ENCODE data around the gene YY1.

The YY1 gene

DNA sequence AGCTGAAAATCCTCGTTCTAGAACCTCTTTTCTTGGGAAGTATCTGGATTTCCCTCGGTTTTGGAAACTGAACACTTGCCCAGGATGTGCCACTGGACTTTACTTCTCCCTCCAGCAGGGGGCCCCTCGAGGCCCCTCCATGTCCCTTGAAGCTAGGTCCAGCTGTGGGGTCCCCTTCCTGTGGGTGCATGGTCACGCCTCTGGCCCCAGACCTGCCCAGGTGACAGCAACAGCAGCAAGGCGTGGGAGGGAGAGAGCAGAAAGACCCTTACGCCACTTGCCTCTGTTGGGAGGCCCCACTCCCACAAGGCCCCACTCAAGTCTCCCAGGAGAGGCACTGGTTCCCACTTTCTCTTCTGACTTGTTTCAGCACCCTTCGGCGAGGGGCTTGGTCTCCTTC is 64.2 kb downstream of the YY1 start:
- DNase-seq (ENCODE audit: low read depth), result peak; percentile 42

GRCh38 chr14:100303925-100304324 is 65.0 kb downstream of the YY1 start:
- DNase-seq (ENCODE audit: low read depth), result no peak
- no peak overlapping the region for H3K4me3 ChIP-seq (ENCODE audit: low read depth, low read length)
- TF ChIP-seq POLR2A (IDR thresholded peaks at IDR 0.05; ENCODE audit: extremely low read depth, insufficient read length) (no peak), CTCF (IDR thresholded peaks at IDR 0.05; ENCODE audit: low read depth, low read length) (no peak), MYC (IDR thresholded peaks at IDR 0.05; ENCODE audit: low read depth, low read length) (no peak)
- TF ChIP-seq, protein P1, sequence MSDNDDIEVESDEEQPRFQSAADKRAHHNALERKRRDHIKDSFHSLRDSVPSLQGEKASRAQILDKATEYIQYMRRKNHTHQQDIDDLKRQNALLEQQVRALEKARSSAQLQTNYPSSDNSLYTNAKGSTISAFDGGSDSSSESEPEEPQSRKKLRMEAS (IDR thresholded peaks at IDR 0.05; ENCODE audit: low read depth, low read length), result no peak

More for the DNA sequence above, 64.2 kb downstream of the YY1 start:
- TF ChIP-seq POLR2A (IDR thresholded peaks at IDR 0.05; ENCODE audit: extremely low read depth, insufficient read length), result no peak
- no peak for TF ChIP-seq MYC (IDR thresholded peaks at IDR 0.05; ENCODE audit: low read depth, low read length)
- TF ChIP-seq, protein P1 (IDR thresholded peaks at IDR 0.05; ENCODE audit: low read depth, low read length), result no peak
- peak; percentile 72 for TF ChIP-seq CTCF (IDR thresholded peaks at IDR 0.05; ENCODE audit: low read depth, low read length)
- H3K4me3 ChIP-seq (ENCODE audit: low read depth, low read length), result no peak overlapping the region

DNA sequence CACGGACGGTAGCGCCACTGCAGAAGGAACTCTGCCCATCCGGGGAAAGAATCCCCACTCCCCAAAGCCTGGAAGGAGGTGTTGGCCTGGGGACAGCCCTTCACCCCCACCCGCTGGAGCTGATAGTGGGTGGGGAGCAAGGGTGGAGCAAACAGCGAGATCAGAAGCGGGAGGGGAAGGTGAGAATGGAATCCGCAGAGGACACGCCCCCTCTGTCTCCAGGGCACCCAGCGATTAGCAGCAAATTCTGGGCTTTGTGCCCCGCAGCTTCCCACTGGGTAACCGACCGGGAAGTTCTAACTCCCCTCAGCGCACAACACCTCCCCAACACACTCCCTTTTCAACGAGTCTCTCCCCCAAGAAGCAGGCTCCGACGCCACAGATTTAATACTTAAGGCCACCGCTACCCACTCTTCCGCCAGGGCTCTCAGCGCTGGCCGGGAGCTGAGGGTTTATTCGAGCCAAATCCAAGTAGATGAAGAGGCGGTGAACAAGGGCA is 65.9 kb downstream of the YY1 start:
- peak overlapping the region; percentile 52 for H3K4me3 ChIP-seq (ENCODE audit: low read depth, low read length)
- TF ChIP-seq MYC (IDR thresholded peaks at IDR 0.05; ENCODE audit: low read depth, low read length) (no peak), POLR2A (IDR thresholded peaks at IDR 0.05; ENCODE audit: extremely low read depth, insufficient read length) (no peak), CTCF (IDR thresholded peaks at IDR 0.05; ENCODE audit: low read depth, low read length) (no peak)
- TF ChIP-seq, protein P1 (IDR thresholded peaks at IDR 0.05; ENCODE audit: low read depth, low read length), result no peak
- DNase-seq (ENCODE audit: low read depth), result peak; percentile 40

- DNase-seq (ENCODE audit: low read depth), result peak; percentile 79
- peak overlapping the region; percentile 52 for H3K4me3 ChIP-seq (ENCODE audit: low read depth, low read length)
- TF ChIP-seq, protein P1 (IDR thresholded peaks at IDR 0.05; ENCODE audit: low read depth, low read length), result no peak
- TF ChIP-seq CTCF (IDR thresholded peaks at IDR 0.05; ENCODE audit: low read depth, low read length), result no peak
- 0 out of 2 replicates have a peak, but pooled peaks have one; percentile 12 for TF ChIP-seq MYC (IDR thresholded peaks at IDR 0.05; ENCODE audit: low read depth, low read length)
- no peak for TF ChIP-seq POLR2A (IDR thresholded peaks at IDR 0.05; ENCODE audit: extremely low read depth, insufficient read length)
Measured at GRCh38 chr14:100305324-100306100, 66.6 kb downstream of the YY1 start.

- DNase-seq (ENCODE audit: low read depth), result peak; percentile 93
- no peak for TF ChIP-seq MYC (IDR thresholded peaks at IDR 0.05; ENCODE audit: low read depth, low read length)
- TF ChIP-seq, protein P1 (IDR thresholded peaks at IDR 0.05; ENCODE audit: low read depth, low read length), result peak; percentile 12; the same call in 1 of the 2 replicates
- TF ChIP-seq CTCF (IDR thresholded peaks at IDR 0.05; ENCODE audit: low read depth, low read length), result no peak
- peak; percentile 42 for TF ChIP-seq POLR2A (IDR thresholded peaks at IDR 0.05; ENCODE audit: extremely low read depth, insufficient read length)
- H3K4me3 ChIP-seq (ENCODE audit: low read depth, low read length), result peak within 1 kb of the TSS; percentile 59
Measured at GRCh38 chr14:100306101-100306997, 67.4 kb downstream of the YY1 start, which contains the start of gene SLC25A29. Gene SLC25A29 (minus strand): TSS chr14:100306444. CDS start chr14:100306232, 212 bp downstream.
